Endothelial cell of umbilical vein (primary cell): ENCODE results near the gene XAGE2.

Experiments
- CTCF ChIP-seq, 2 donors: IDR thresholded peaks; 1 replicate in 1 of 2; 2 replicates in 1 of 2; pipeline ENCODE4 v1.5.1; 2011; ENCODE audit warnings: low read length in 2 of 2, mild to moderate bottlenecking in 2 of 2, moderate library complexity in 2 of 2, control low read depth in 1 of 2, inconsistent platforms in 1 of 2, low read depth in 1 of 2; ENCODE audit not compliant: insufficient read depth in 1 of 2; ENCODE audit errors: extremely low read depth in 1 of 2
- EZH2 ChIP-seq: IDR thresholded peaks from 2 replicates; pipeline ENCODE4 v1.6.1; 2012; ENCODE audit warnings: borderline replicate concordance, low read depth, mild to moderate bottlenecking, moderate library complexity, low read length, inconsistent platforms; ENCODE audit not compliant: severe bottlenecking
- MAX ChIP-seq: IDR thresholded peaks from 2 replicates; pipeline ENCODE4 v1.6.1; 2011; ENCODE audit not compliant: insufficient read depth, insufficient read length
- POLR2A ChIP-seq: IDR thresholded peaks from 2 replicates; pipeline ENCODE4 v1.6.1; 2012; ENCODE audit warnings: low read depth, mild to moderate bottlenecking, control low read depth, low read length

GRCh38 chrX:52352551-52352950 is 16.3 kb upstream of the XAGE2 start:
- TF ChIP-seq MAX (no peak), CTCF (IDR thresholded peaks at IDR 0.05; ENCODE audit: extremely low read depth in 1 of 2, insufficient read depth in 1 of 2, low read depth in 1 of 2, low read length in 2 of 2) (no peak), POLR2A (no peak), EZH2 (no peak)
